ENCODE measurements around the gene HOXA2.

HOXA2 gene

DNA sequence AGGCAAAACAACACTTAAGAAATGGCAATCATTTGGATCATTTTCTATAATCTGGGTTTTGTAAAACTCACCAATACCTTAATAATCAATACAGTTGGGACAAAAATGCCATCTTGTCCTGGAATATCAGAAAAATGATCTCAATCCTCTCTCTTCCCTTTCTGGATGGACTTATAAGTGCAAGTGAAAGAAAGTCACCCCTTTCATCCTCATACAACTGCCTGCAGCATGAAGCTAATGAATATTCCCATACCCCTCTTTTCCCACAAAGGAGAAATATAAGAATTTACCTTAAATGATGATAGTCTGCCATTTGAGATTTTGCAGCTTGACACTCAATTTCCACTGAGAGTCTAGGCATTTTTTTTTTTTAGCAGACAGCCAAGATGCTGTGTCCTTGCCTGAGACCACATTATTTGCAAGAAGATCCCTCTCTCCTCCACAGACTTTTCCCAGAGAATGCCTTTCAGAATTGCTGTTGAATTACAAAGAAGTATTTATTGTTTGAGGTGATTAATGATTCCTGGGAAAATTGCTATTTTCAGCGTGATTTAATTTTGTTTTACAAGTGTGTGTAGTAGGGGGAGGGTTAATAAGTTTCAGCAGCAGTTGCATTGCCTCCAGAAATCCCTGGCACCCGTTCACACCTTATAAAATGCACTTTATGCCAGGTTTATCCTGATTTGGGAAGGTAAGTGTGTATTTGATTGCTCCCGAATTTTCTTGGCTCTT lies 24.3 kb upstream of the HOXA2 start:
- peaks cover 2% of the 10 kb centered on the region for H3K36me3 ChIP-seq (ENCODE audit: control insufficient read depth, insufficient read depth, low read length)
- no peaks in the 10 kb centered on the region for H3K27me3 ChIP-seq (ENCODE audit: control insufficient read depth, insufficient read depth, low read length)
- no peak overlapping the region for H3K27ac ChIP-seq (ENCODE audit: low read depth, low read length)
- no peak overlapping the region for H3K4me3 ChIP-seq (ENCODE audit: low read length)
- H3K4me1 ChIP-seq (ENCODE audit: control insufficient read depth, insufficient read depth, low read length) = peaks cover 37% of the 10 kb centered on the region
- H3K9ac ChIP-seq (ENCODE audit: low read length) = no peak overlapping the region

DNA sequence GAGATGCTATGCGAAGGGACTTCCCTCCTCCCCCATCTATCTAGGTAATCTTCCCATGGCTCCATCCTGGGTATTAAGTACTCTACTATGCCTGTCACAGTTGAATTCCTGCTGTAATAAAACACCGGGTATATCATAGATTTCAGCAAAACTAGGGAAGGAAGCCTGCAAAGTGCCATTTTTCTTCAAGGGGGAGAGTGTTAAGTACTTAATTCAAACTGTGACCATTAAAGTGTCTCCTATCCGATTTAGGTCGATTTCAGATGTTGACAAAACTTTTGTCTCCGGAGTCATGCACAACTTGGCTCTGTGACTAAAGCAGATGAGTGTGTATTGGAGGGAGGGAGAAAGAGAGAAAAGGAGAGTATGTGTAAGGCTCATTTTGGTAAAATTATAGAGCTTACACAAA lies 23.5 kb upstream of the HOXA2 start:
- Histone ChIP-seq H3K4me3 (ENCODE audit: low read length) (no peak overlapping the region), H3K9ac (ENCODE audit: low read length) (no peak overlapping the region), H3K4me1 (ENCODE audit: control insufficient read depth, insufficient read depth, low read length) (peaks cover 33% of the 10 kb centered on the region), H3K27ac (ENCODE audit: low read depth, low read length) (no peak overlapping the region), H3K27me3 (ENCODE audit: control insufficient read depth, insufficient read depth, low read length) (no peaks in the 10 kb centered on the region), H3K36me3 (ENCODE audit: control insufficient read depth, insufficient read depth, low read length) (peaks cover 2% of the 10 kb centered on the region)

DNA sequence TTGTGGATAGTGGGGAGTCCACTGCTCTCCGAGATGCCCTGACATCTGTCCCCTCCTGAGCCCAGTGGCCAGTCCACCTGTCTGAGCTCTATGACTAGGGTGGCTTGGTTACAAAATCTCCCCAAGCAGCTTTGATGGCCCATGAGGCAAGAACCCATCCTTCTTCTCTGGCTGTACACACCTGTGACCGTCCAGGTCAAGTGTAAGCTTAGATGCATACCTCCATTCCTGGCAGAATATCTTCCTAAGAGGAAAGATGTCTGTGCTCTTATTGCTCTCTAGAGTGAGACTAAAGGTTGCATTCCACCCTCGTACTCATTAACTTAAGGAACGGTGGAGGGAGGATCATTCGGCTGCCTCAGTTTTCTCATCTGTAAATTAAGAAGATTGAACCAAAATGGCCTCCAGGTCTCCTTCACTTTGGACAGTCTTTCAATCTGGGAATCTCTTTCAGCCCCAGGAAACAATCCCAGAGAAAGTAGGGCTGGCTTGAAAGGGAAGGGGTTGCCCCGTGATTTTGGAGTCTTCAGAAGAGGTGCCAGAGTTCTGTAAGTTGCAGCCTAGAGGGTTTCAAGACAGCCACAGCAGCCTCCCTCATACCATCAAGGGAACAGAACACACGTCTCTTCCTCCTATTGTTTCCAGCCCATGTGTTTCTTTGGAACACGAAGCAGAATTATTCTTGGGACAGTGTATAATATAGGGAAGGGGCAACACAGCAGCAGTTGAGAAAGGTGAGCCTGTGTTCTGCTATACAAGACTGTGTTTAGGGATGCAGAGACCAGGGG lies 22.6 kb upstream of the HOXA2 start:
- peaks cover 2% of the 10 kb centered on the region for H3K36me3 ChIP-seq (ENCODE audit: control insufficient read depth, insufficient read depth, low read length)
- peak overlapping the region; percentile 49 for H3K4me3 ChIP-seq (ENCODE audit: low read length)
- H3K27me3 ChIP-seq (ENCODE audit: control insufficient read depth, insufficient read depth, low read length) = no peaks in the 10 kb centered on the region
- peaks cover 33% of the 10 kb centered on the region for H3K4me1 ChIP-seq (ENCODE audit: control insufficient read depth, insufficient read depth, low read length)
- no peak overlapping the region for H3K9ac ChIP-seq (ENCODE audit: low read length)
- peak overlapping the region; percentile 3 for H3K27ac ChIP-seq (ENCODE audit: low read depth, low read length)

- peaks cover 29% of the 10 kb centered on the region for H3K4me1 ChIP-seq (ENCODE audit: control insufficient read depth, insufficient read depth, low read length)
- H3K27ac ChIP-seq (ENCODE audit: low read depth, low read length) = peak overlapping the region; percentile 73
- no peaks in the 10 kb centered on the region for H3K27me3 ChIP-seq (ENCODE audit: control insufficient read depth, insufficient read depth, low read length)
- H3K9ac ChIP-seq (ENCODE audit: low read length) = no peak overlapping the region
- H3K4me3 ChIP-seq (ENCODE audit: low read length) = peak overlapping the region; percentile 49
- H3K36me3 ChIP-seq (ENCODE audit: control insufficient read depth, insufficient read depth, low read length) = peaks cover 2% of the 10 kb centered on the region
These were observed 21.8 kb upstream of the HOXA2 start for GRCh38 chr7:27124096-27124901.

- Histone ChIP-seq H3K36me3 (ENCODE audit: control insufficient read depth, insufficient read depth, low read length) (peaks cover 2% of the 10 kb centered on the region), H3K27ac (ENCODE audit: low read depth, low read length) (peak overlapping the region; percentile 73), H3K4me3 (ENCODE audit: low read length) (peak overlapping the region; percentile 49), H3K9ac (ENCODE audit: low read length) (peak overlapping the region; percentile 21), H3K27me3 (ENCODE audit: control insufficient read depth, insufficient read depth, low read length) (no peaks in the 10 kb centered on the region), H3K4me1 (ENCODE audit: control insufficient read depth, insufficient read depth, low read length) (peaks cover 24% of the 10 kb centered on the region)
These were observed 21.1 kb upstream of the HOXA2 start for GRCh38 chr7:27123477-27124053.

- Histone ChIP-seq H3K27me3 (ENCODE audit: control insufficient read depth, insufficient read depth, low read length) (no peaks in the 10 kb centered on the region), H3K4me1 (ENCODE audit: control insufficient read depth, insufficient read depth, low read length) (peaks cover 19% of the 10 kb centered on the region), H3K4me3 (ENCODE audit: low read length) (peak overlapping the region; percentile 49), H3K36me3 (ENCODE audit: control insufficient read depth, insufficient read depth, low read length) (peaks cover 2% of the 10 kb centered on the region), H3K27ac (ENCODE audit: low read depth, low read length) (peak overlapping the region; percentile 73), H3K9ac (ENCODE audit: low read length) (no peak overlapping the region)
These were observed 20.6 kb upstream of the HOXA2 start for GRCh38 chr7:27123007-27123476.

- Histone ChIP-seq H3K27me3 (ENCODE audit: control insufficient read depth, insufficient read depth, low read length) (no peaks in the 10 kb centered on the region), H3K4me1 (ENCODE audit: control insufficient read depth, insufficient read depth, low read length) (peaks cover 16% of the 10 kb centered on the region), H3K36me3 (ENCODE audit: control insufficient read depth, insufficient read depth, low read length) (peaks cover 2% of the 10 kb centered on the region), H3K27ac (ENCODE audit: low read depth, low read length) (no peak overlapping the region), H3K4me3 (ENCODE audit: low read length) (peak overlapping the region; percentile 49), H3K9ac (ENCODE audit: low read length) (no peak overlapping the region)
These were observed 19.8 kb upstream of the HOXA2 start for GRCh38 chr7:27122077-27122910.

DNA sequence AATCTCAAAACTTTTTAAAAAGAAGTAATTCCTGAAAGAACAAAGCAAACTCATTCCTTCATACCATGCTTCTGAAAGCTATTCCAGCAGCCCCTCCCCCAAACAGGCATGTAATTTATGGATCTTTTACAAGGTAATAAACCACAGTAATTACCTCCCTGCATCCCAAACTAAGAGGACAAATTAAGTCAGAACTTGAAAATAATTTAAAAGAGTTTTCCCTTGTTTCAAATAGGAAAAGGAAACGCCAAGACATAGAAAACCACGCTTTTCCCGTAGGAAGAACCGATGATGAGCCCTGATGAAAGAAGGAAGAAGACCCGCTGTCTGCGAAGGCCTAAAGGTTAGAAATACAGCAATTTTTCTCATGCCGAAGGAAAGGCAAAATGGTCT lies 19.2 kb upstream of the HOXA2 start:
- H3K4me3 ChIP-seq (ENCODE audit: low read length) = peak overlapping the region; percentile 42
- no peaks in the 10 kb centered on the region for H3K27me3 ChIP-seq (ENCODE audit: control insufficient read depth, insufficient read depth, low read length)
- no peak overlapping the region for H3K27ac ChIP-seq (ENCODE audit: low read depth, low read length)
- peaks cover 2% of the 10 kb centered on the region for H3K36me3 ChIP-seq (ENCODE audit: control insufficient read depth, insufficient read depth, low read length)
- H3K4me1 ChIP-seq (ENCODE audit: control insufficient read depth, insufficient read depth, low read length) = peaks cover 14% of the 10 kb centered on the region
- no peak overlapping the region for H3K9ac ChIP-seq (ENCODE audit: low read length)

- no peaks in the 10 kb centered on the region for H3K27me3 ChIP-seq (ENCODE audit: control insufficient read depth, insufficient read depth, low read length)
- no peak overlapping the region for H3K9ac ChIP-seq (ENCODE audit: low read length)
- H3K36me3 ChIP-seq (ENCODE audit: control insufficient read depth, insufficient read depth, low read length) = peaks cover 2% of the 10 kb centered on the region
- H3K4me1 ChIP-seq (ENCODE audit: control insufficient read depth, insufficient read depth, low read length) = peaks cover 16% of the 10 kb centered on the region
- no peak overlapping the region for H3K27ac ChIP-seq (ENCODE audit: low read depth, low read length)
- H3K4me3 ChIP-seq (ENCODE audit: low read length) = no peak overlapping the region
These were observed 17.0 kb upstream of the HOXA2 start for GRCh38 chr7:27119412-27119911.

DNA sequence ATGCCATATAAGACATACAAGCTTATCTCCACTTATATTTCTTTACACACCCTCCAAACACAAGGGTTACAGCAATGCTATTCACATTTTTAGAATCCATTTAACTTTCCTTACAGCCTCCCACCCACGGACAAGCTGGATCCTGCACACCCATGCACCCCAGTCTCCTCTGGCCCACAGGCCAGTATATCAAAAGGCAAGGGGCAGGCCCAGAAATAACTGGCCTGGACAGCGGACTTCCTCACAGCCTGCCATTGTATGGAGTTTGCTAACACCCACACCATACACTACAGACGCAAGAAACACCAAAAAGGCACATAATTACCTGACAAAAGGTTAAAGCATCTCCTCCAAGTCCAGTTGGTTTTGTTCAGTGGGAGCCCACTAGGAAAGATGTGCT lies 16.1 kb upstream of the HOXA2 start:
- Histone ChIP-seq H3K36me3 (ENCODE audit: control insufficient read depth, insufficient read depth, low read length) (peaks cover 2% of the 10 kb centered on the region), H3K27me3 (ENCODE audit: control insufficient read depth, insufficient read depth, low read length) (no peaks in the 10 kb centered on the region), H3K4me1 (ENCODE audit: control insufficient read depth, insufficient read depth, low read length) (peaks cover 16% of the 10 kb centered on the region), H3K27ac (ENCODE audit: low read depth, low read length) (peak overlapping the region; percentile 68), H3K9ac (ENCODE audit: low read length) (no peak overlapping the region), H3K4me3 (ENCODE audit: low read length) (peak overlapping the region; percentile 36)

GRCh38 chr7:27117887-27118491 lies 15.5 kb upstream of the HOXA2 start:
- Histone ChIP-seq H3K4me3 (ENCODE audit: low read length) (peak overlapping the region; percentile 81), H3K27ac (ENCODE audit: low read depth, low read length) (peak overlapping the region; percentile 68), H3K9ac (ENCODE audit: low read length) (no peak overlapping the region), H3K27me3 (ENCODE audit: control insufficient read depth, insufficient read depth, low read length) (no peaks in the 10 kb centered on the region), H3K4me1 (ENCODE audit: control insufficient read depth, insufficient read depth, low read length) (peaks cover 18% of the 10 kb centered on the region), H3K36me3 (ENCODE audit: control insufficient read depth, insufficient read depth, low read length) (peaks cover 2% of the 10 kb centered on the region)

Measured in rectal smooth muscle tissue (tissue), 1 donor.